ENCODE measurements around the gene ITGAL. TPM values are rescaled to one million over a fixed set of nuclear protein-coding genes. Genes with fewer than 3 reads are reported as not detected.
A peak's percentile ranks its signal among the peaks of the same experiment; 100 is the strongest.

The ITGAL gene
- total RNA-seq, 2 donors from 2014 or later = not detected

DNA sequence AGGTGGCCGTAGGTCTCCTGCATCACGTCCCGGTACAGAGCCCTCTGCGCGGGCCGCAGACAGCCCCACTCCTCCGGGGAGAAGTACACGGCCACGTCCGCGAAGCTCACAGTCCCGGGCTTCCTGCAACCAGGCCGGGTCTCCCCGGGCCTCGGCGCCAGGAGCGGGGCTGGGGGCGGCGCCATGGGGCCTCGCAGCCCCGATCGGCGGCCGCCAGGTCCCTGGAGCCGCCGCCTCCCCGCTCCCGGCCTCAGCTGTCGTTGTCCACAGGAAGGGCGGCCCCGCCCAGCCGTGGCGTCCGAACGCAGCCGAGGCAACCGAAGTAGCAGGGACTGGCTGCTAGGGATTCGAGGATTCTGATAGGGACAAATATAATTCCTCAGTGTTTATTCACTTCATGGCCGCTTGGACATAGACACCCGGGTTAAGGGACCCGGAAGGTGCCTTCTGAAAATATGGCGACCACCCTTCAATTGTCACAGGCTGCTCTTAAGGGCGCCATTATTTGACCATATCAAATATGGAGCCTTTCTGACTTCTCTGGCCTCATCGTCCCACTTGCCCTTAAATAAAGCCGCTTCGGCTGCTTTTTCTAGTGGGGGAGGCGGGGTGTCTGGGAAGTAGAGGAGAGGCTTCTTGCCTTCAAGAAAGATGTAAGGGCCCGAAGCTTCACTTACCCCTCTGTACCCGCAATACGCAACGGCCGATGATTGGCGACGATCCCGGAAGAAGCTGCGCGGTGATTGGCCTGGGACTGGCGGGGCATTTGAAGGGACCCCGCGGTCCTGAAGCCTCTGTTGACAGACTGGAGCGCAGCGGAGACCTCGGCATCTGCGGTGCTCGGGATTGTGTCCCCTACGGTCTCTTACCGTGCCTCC is 99.1 kb downstream of the ITGAL start, which contains the start of gene ZNF688:
TSS of gene ZNF688 (minus strand) at position 270 of the 878 bp plus-strand sequence. CDS start at position 185, 85 bp downstream.
- Mint-ChIP-seq H3K27me3 (ENCODE audit: insufficient read depth) (peaks cover 3% of the 10 kb centered on the region), H3K36me3 (ENCODE audit: low read depth) (peaks cover 5% of the 10 kb centered on the region), H3K4me1 (peaks cover 12% of the 10 kb centered on the region), H3K4me3 (peak within 1 kb of the TSS; percentile 76), H3K9me3 (no peaks in the 10 kb centered on the region), H3K27ac (peak within 1 kb of the TSS; percentile 92)
- DNase-seq = peak; percentile 98
- TF ChIP-seq, protein P1, sequence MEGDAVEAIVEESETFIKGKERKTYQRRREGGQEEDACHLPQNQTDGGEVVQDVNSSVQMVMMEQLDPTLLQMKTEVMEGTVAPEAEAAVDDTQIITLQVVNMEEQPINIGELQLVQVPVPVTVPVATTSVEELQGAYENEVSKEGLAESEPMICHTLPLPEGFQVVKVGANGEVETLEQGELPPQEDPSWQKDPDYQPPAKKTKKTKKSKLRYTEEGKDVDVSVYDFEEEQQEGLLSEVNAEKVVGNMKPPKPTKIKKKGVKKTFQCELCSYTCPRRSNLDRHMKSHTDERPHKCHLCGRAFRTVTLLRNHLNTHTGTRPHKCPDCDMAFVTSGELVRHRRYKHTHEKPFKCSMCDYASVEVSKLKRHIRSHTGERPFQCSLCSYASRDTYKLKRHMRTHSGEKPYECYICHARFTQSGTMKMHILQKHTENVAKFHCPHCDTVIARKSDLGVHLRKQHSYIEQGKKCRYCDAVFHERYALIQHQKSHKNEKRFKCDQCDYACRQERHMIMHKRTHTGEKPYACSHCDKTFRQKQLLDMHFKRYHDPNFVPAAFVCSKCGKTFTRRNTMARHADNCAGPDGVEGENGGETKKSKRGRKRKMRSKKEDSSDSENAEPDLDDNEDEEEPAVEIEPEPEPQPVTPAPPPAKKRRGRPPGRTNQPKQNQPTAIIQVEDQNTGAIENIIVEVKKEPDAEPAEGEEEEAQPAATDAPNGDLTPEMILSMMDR (conservative IDR thresholded peaks at IDR 0.05) = no peak
- peak within 1 kb of the TSS; percentile 72 for H3K27ac ChIP-seq (ENCODE audit: low read depth, low read length)
- 0% methylated on average over 35 to 67 of the region's 67 CpGs for WGBS, 2 experiments (ENCODE audit: insufficient coverage in 1 of 2, insufficient read length in 1 of 2)
- no peaks in the 10 kb centered on the region for H3K9me3 ChIP-seq (ENCODE audit: control insufficient read depth, low read length)
- peak within 1 kb of the TSS; percentile 88 for H3K4me3 ChIP-seq (ENCODE audit: low read length)
- H3K36me3 ChIP-seq (ENCODE audit: control insufficient read depth, insufficient read depth, low read length) = peaks cover under 1% of the 10 kb centered on the region
- no peaks in the 10 kb centered on the region for H3K27me3 ChIP-seq (ENCODE audit: control insufficient read depth, insufficient read depth, low read length, poor library complexity, severe bottlenecking)
- peaks cover 6% of the 10 kb centered on the region for H3K4me1 ChIP-seq (ENCODE audit: control insufficient read depth, insufficient read depth, low read length)
- peak within 1 kb of the TSS; percentile 50 for H3K9ac ChIP-seq (ENCODE audit: extremely low read depth, low read length, poor library complexity, severe bottlenecking)

Small RNA genes lying within 50 kb of the gene (microRNA-seq; reads per million reads assigned to microRNA genes)
- gene MIR4518 (ENCODE audit: borderline microRNAs expressed) = not detected

Other genes starting within 250 kb of the ITGAL start
- gene NPIPB13, start 224.3 kb upstream of the ITGAL start, total RNA-seq = 10 to 100 TPM; 18.3 to 31.1 TPM
- 10 to 100 TPM; 75.4 to 76.0 TPM for gene CD2BP2, start 117.4 kb upstream of the ITGAL start, total RNA-seq
- 10 to 100 TPM; 30.7 to 36.3 TPM for gene TBC1D10B, start 102.2 kb upstream of the ITGAL start, total RNA-seq
- 1 to 10 TPM in 1 of 2 donors, not detected in 1; 1.2 TPM for gene MYL11, start 97.9 kb upstream of the ITGAL start, total RNA-seq
- 1 to 10 TPM; 1.1 to 2.3 TPM for gene SEPTIN1, start 90.2 kb upstream of the ITGAL start, total RNA-seq
- 10 to 100 TPM; 40.1 to 58.4 TPM for gene ZNF48, start 77.3 kb upstream of the ITGAL start, total RNA-seq
- 10 to 100 TPM; 14.7 to 16.6 TPM for gene ZNF771, start 65.1 kb upstream of the ITGAL start, total RNA-seq
- gene DCTPP1, start 42.7 kb upstream of the ITGAL start, total RNA-seq = 10 to 100 TPM; 54.8 to 61.9 TPM
- 10 to 100 TPM; 35.7 to 37.5 TPM for gene SEPHS2, start 26.9 kb upstream of the ITGAL start, total RNA-seq
- gene ZNF768, start 53.8 kb downstream of the ITGAL start, total RNA-seq = 10 to 100 TPM; 47.0 to 59.2 TPM
- gene ZNF747, start 62.1 kb downstream of the ITGAL start, total RNA-seq = 10 to 100 TPM; 15.5 to 17.1 TPM
- gene ZNF764, start 85.6 kb downstream of the ITGAL start, total RNA-seq = 10 to 100 TPM; 19.0 TPM
- 1 to 10 TPM; 6.4 to 7.5 TPM for gene ZNF688, start 99.0 kb downstream of the ITGAL start, total RNA-seq
- 10 to 100 TPM; 22.5 to 24.0 TPM for gene ZNF785, start 113.0 kb downstream of the ITGAL start, total RNA-seq
- gene ZNF689, start 137.6 kb downstream of the ITGAL start, total RNA-seq = 10 to 100 TPM; 13.0 to 15.8 TPM
- gene PRR14, start 178.2 kb downstream of the ITGAL start, total RNA-seq = 10 to 100 TPM; 21.2 to 35.4 TPM
- 10 to 100 TPM; 50.2 to 53.1 TPM for gene FBRS, start 185.7 kb downstream of the ITGAL start, total RNA-seq
- gene SRCAP, start 226.4 kb downstream of the ITGAL start, total RNA-seq = 10 to 100 TPM; 57.7 to 66.9 TPM